Parathyroid adenoma (tissue), 2 donors: ENCODE results near the gene KCNIP3.

Source experiments
- H2AFZ ChIP-seq: fragments of 300-600 bp; sonication (generic); one replicate; pipeline ENCODE4 v1.7.0; 2017; ENCODE audit warnings: antibody characterized with exemption, mild to moderate bottlenecking
- H3K27ac ChIP-seq: fragments of 300-600 bp; sonication (generic); one replicate; pipeline ENCODE4 v1.7.0; 2017
- H3K27me3 ChIP-seq: fragments of 300-600 bp; sonication (generic); one replicate; pipeline ENCODE4 v1.7.0; 2017; ENCODE audit warnings: low read length; ENCODE audit not compliant: control insufficient read depth, insufficient read depth
- H3K36me3 ChIP-seq: fragments of 300-600 bp; sonication (generic); one replicate; pipeline ENCODE4 v1.7.0; 2017; ENCODE audit warnings: low read length; ENCODE audit not compliant: control insufficient read depth, insufficient read depth
- H3K4me1 ChIP-seq: fragments of 300-600 bp; sonication (generic); one replicate; pipeline ENCODE4 v1.7.0; 2017; ENCODE audit warnings: control low read depth
- H3K4me2 ChIP-seq: fragments of 300-600 bp; sonication (generic); one replicate; pipeline ENCODE4 v1.7.0; 2017; ENCODE audit warnings: low read length
- H3K4me3 ChIP-seq: fragments of 300-600 bp; sonication (generic); one replicate; pipeline ENCODE4 v1.7.0; 2017; ENCODE audit warnings: low read depth, low read length
- H3K79me2 ChIP-seq: fragments of 300-600 bp; sonication (generic); one replicate; pipeline ENCODE4 v1.7.0; 2017; ENCODE audit warnings: control low read depth
- H3K9ac ChIP-seq: fragments of 300-600 bp; sonication (generic); one replicate; pipeline ENCODE4 v1.7.0; 2017; ENCODE audit warnings: mild to moderate bottlenecking
- H3K9me3 ChIP-seq: fragments of 300-600 bp; sonication (generic); one replicate; pipeline ENCODE4 v1.7.0; 2017; ENCODE audit warnings: low read length; ENCODE audit not compliant: control insufficient read depth
- CTCF ChIP-seq: fragments of 300-600 bp; sonication (generic); IDR thresholded peaks from one replicate; pipeline ENCODE4 v1.7.0; 2017; ENCODE audit warnings: antibody characterized with exemption, mild to moderate bottlenecking
- donor health status: primary hyperparathyroidism.

Gene KCNIP3

GRCh38 chr2:95361216-95361980, 64.3 kb downstream of the KCNIP3 start:
- Histone ChIP-seq H3K4me1 (peaks cover 4% of the 10 kb centered on the region), H3K36me3 (no peaks in the 10 kb centered on the region), H3K9ac (no peak overlapping the region), H3K4me3 (no peak overlapping the region), H3K79me2 (peaks cover 23% of the 10 kb centered on the region), H3K4me2 (no peak overlapping the region), H2AFZ (no peak overlapping the region), H3K27ac (no peak overlapping the region), H3K27me3 (no peaks in the 10 kb centered on the region), H3K9me3 (no peaks in the 10 kb centered on the region)
- TF ChIP-seq CTCF = no peak

GRCh38 chr2:95362486-95362885, 65.3 kb downstream of the KCNIP3 start:
- Histone ChIP-seq H2AFZ (no peak overlapping the region), H3K9ac (no peak overlapping the region), H3K9me3 (no peaks in the 10 kb centered on the region), H3K4me3 (no peak overlapping the region), H3K4me2 (no peak overlapping the region), H3K36me3 (no peaks in the 10 kb centered on the region), H3K27me3 (no peaks in the 10 kb centered on the region), H3K4me1 (peaks cover 4% of the 10 kb centered on the region), H3K79me2 (peaks cover 23% of the 10 kb centered on the region), H3K27ac (no peak overlapping the region)
- TF ChIP-seq CTCF = no peak

GRCh38 chr2:95366514-95366913, 69.4 kb downstream of the KCNIP3 start:
- no peak for TF ChIP-seq CTCF
- Histone ChIP-seq H2AFZ (no peak overlapping the region), H3K9ac (no peak overlapping the region), H3K36me3 (no peaks in the 10 kb centered on the region), H3K4me2 (no peak overlapping the region), H3K4me3 (no peak overlapping the region), H3K4me1 (no peaks in the 10 kb centered on the region), H3K9me3 (no peaks in the 10 kb centered on the region), H3K27ac (no peak overlapping the region), H3K27me3 (no peaks in the 10 kb centered on the region), H3K79me2 (peaks cover 21% of the 10 kb centered on the region)

GRCh38 chr2:95372216-95372829, 75.2 kb downstream of the KCNIP3 start:
- Histone ChIP-seq H3K36me3 (no peaks in the 10 kb centered on the region), H3K27me3 (no peaks in the 10 kb centered on the region), H3K9ac (no peak overlapping the region), H3K4me2 (no peak overlapping the region), H2AFZ (no peak overlapping the region), H3K27ac (no peak overlapping the region), H3K79me2 (peaks cover 27% of the 10 kb centered on the region), H3K4me3 (no peak overlapping the region), H3K4me1 (no peaks in the 10 kb centered on the region), H3K9me3 (no peaks in the 10 kb centered on the region)
- no peak for TF ChIP-seq CTCF

GRCh38 chr2:95372845-95373244, 75.7 kb downstream of the KCNIP3 start:
- Histone ChIP-seq H3K36me3 (no peaks in the 10 kb centered on the region), H3K9ac (no peak overlapping the region), H3K4me3 (no peak overlapping the region), H3K9me3 (no peaks in the 10 kb centered on the region), H3K27me3 (no peaks in the 10 kb centered on the region), H3K27ac (no peak overlapping the region), H3K4me2 (no peak overlapping the region), H3K4me1 (no peaks in the 10 kb centered on the region), H2AFZ (no peak overlapping the region), H3K79me2 (peaks cover 27% of the 10 kb centered on the region)
- no peak for TF ChIP-seq CTCF
